Measurements from ENCODE around the gene OR52N1. TPM values are rescaled to one million over a fixed set of nuclear protein-coding genes. Genes with fewer than 3 reads are reported as not detected.
A peak's percentile ranks its signal among the peaks of the same experiment; 100 is the strongest.

Gene OR52N1
- total and polyA plus RNA-seq, 9 of the 15 experiments (the other 6 are each of a cell fraction or from before 2014, with no cell fraction given) = not detected

DNA sequence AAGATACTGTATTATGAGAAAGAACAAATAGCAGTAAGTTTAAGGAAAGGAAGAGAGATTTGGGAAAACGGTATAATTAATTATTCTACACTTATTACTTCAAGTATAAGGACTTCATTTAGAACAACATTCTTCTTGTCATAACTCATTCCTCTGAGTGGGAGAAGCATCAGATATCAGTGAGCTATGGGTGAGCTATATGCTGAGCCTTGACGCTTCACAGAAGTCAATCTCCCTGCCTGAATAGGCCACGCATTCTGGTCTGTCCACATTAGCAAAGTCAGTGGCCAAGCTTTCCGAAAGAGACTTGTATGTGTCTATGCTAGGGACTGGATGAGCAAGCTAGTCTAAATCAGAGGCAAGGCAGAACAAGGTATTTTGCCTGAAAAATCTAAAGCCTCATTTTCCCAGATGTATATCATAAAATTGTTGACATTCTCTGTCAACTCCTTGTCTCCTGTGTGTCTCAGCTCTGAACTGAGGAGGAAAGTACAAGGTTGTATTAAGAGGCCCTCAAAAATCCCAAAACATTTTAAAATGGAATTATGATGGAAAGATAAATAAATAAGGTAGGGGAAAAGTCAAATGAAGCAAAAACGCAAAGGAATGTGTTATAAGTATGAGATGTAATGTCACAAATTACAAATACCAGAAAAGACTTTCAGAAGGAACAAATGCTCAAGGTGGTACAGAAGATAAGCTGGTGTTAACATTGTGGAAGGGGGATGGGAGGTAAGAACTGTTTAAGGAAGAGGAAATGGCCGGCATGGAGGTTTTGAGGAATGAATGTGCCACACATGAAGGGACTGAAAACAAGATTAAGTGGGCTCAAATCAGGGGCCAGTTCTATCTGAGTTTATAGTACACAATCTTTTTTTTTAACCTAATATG is 19.1 kb upstream of the OR52N1 start (continued):
- no peak for TF ChIP-seq PRPF4 (IDR thresholded peaks at IDR 0.05; ENCODE audit: insufficient read depth, low read depth, low read length, poor library complexity, severe bottlenecking)
- peak; percentile 90 for TF ChIP-seq TCF3 (CRISPR knock-in tag; IDR thresholded peaks at IDR 0.05)
- peak in 1 of 2 experiments; percentile 68; a peak in 1 of 3 replicates for TF ChIP-seq CBX3 (IDR thresholded peaks at IDR 0.05; ENCODE audit: borderline replicate concordance in 1 of 2, low read length in 2 of 2)
- TF ChIP-seq GATAD2B (IDR thresholded peaks at IDR 0.05; ENCODE audit: borderline replicate concordance) = no peak
- TF ChIP-seq CBX1 (IDR thresholded peaks at IDR 0.05; ENCODE audit: low read depth) = no peak
- peak in 1 of 2 experiments; percentile 40; a peak in 1 of 4 replicates for TF ChIP-seq RCOR1 (IDR thresholded peaks at IDR 0.05; ENCODE audit: borderline replicate concordance in 1 of 2, low read depth in 2 of 2, low read length in 2 of 2)
- TF ChIP-seq KLF16 (IDR thresholded peaks at IDR 0.05) = peak; percentile 51; the same call in 1 of the 2 replicates
- TF ChIP-seq, protein P1, sequence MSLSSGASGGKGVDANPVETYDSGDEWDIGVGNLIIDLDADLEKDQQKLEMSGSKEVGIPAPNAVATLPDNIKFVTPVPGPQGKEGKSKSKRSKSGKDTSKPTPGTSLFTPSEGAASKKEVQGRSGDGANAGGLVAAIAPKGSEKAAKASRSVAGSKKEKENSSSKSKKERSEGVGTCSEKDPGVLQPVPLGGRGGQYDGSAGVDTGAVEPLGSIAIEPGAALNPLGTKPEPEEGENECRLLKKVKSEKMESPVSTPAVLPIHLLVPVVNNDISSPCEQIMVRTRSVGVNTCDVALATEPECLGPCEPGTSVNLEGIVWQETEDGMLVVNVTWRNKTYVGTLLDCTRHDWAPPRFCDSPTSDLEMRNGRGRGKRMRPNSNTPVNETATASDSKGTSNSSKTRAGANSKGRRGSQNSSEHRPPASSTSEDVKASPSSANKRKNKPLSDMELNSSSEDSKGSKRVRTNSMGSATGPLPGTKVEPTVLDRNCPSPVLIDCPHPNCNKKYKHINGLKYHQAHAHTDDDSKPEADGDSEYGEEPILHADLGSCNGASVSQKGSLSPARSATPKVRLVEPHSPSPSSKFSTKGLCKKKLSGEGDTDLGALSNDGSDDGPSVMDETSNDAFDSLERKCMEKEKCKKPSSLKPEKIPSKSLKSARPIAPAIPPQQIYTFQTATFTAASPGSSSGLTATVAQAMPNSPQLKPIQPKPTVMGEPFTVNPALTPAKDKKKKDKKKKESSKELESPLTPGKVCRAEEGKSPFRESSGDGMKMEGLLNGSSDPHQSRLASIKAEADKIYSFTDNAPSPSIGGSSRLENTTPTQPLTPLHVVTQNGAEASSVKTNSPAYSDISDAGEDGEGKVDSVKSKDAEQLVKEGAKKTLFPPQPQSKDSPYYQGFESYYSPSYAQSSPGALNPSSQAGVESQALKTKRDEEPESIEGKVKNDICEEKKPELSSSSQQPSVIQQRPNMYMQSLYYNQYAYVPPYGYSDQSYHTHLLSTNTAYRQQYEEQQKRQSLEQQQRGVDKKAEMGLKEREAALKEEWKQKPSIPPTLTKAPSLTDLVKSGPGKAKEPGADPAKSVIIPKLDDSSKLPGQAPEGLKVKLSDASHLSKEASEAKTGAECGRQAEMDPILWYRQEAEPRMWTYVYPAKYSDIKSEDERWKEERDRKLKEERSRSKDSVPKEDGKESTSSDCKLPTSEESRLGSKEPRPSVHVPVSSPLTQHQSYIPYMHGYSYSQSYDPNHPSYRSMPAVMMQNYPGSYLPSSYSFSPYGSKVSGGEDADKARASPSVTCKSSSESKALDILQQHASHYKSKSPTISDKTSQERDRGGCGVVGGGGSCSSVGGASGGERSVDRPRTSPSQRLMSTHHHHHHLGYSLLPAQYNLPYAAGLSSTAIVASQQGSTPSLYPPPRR (CRISPR knock-in tag; IDR thresholded peaks at IDR 0.05; ENCODE audit: borderline replicate concordance) = no peak
- TF ChIP-seq CC2D1A (IDR thresholded peaks at IDR 0.05) = peak; percentile 49; the same call in 1 of the 2 replicates
- peak; percentile 78 for TF ChIP-seq FOXM1 (IDR thresholded peaks at IDR 0.05; ENCODE audit: low read depth)
- TF ChIP-seq FOXM1 (CRISPR knock-in tag; IDR thresholded peaks at IDR 0.05; ENCODE audit: low read depth) = no peak
- TF ChIP-seq ZNF583 (CRISPR knock-in tag; IDR thresholded peaks at IDR 0.05) = no peak
- TF ChIP-seq, protein P2, sequence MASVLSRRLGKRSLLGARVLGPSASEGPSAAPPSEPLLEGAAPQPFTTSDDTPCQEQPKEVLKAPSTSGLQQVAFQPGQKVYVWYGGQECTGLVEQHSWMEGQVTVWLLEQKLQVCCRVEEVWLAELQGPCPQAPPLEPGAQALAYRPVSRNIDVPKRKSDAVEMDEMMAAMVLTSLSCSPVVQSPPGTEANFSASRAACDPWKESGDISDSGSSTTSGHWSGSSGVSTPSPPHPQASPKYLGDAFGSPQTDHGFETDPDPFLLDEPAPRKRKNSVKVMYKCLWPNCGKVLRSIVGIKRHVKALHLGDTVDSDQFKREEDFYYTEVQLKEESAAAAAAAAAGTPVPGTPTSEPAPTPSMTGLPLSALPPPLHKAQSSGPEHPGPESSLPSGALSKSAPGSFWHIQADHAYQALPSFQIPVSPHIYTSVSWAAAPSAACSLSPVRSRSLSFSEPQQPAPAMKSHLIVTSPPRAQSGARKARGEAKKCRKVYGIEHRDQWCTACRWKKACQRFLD (CRISPR knock-in tag; IDR thresholded peaks at IDR 0.05) = no peak
- peak; percentile 29 for TF ChIP-seq RBM25 (IDR thresholded peaks at IDR 0.05; ENCODE audit: low read depth, low read length, severe bottlenecking)
- TF ChIP-seq, protein P3, sequence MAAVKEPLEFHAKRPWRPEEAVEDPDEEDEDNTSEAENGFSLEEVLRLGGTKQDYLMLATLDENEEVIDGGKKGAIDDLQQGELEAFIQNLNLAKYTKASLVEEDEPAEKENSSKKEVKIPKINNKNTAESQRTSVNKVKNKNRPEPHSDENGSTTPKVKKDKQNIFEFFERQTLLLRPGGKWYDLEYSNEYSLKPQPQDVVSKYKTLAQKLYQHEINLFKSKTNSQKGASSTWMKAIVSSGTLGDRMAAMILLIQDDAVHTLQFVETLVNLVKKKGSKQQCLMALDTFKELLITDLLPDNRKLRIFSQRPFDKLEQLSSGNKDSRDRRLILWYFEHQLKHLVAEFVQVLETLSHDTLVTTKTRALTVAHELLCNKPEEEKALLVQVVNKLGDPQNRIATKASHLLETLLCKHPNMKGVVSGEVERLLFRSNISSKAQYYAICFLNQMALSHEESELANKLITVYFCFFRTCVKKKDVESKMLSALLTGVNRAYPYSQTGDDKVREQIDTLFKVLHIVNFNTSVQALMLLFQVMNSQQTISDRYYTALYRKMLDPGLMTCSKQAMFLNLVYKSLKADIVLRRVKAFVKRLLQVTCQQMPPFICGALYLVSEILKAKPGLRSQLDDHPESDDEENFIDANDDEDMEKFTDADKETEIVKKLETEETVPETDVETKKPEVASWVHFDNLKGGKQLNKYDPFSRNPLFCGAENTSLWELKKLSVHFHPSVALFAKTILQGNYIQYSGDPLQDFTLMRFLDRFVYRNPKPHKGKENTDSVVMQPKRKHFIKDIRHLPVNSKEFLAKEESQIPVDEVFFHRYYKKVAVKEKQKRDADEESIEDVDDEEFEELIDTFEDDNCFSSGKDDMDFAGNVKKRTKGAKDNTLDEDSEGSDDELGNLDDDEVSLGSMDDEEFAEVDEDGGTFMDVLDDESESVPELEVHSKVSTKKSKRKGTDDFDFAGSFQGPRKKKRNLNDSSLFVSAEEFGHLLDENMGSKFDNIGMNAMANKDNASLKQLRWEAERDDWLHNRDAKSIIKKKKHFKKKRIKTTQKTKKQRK (IDR thresholded peaks at IDR 0.05; ENCODE audit: borderline replicate concordance, low read depth, low read length) = no peak
- no peak for TF ChIP-seq ZFP1 (CRISPR knock-in tag; IDR thresholded peaks at IDR 0.05)
- 0 out of 2 replicates have a peak, but pooled peaks have one; percentile 26 for TF ChIP-seq HLTF (IDR thresholded peaks at IDR 0.05)
- TF ChIP-seq ZNF696 (CRISPR knock-in tag; conservative IDR thresholded peaks at IDR 0.05) = no peak
